ENCODE data around the gene SORCS1.

The SORCS1 gene

DNA sequence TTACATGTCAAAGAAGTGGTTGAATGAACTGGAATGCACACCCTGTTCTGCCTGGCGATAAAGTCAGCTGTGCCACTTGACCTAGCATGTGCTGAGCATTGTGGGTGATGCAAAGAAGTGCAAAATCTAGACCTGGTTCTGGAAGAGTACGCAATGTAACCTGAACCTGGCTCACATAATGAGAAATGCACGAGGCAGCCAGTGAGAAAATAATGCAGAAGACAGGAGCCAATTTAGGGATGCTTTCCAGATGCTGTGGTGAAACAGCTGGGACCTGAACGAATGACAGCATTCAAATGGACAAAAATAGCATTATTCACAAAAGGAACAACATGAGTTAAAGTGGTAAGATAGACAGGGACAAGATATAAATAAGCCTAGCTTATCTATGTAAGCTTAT is 402.6 kb downstream of the SORCS1 start:
- Histone ChIP-seq H3K9me3 (ENCODE audit: control insufficient read depth in 5 of 5, low read length in 5 of 5) (no peaks in the 10 kb centered on the region), H3K27ac (ENCODE audit: low read depth, low read length) (no peak overlapping the region), H3K36me3 (ENCODE audit: control insufficient read depth in 5 of 5, insufficient read depth in 5 of 5, low read length in 5 of 5) (no peaks in the 10 kb centered on the region), H3K9ac (ENCODE audit: low read length in 5 of 5) (no peak overlapping the region), H3K27me3 (ENCODE audit: control insufficient read depth in 5 of 5, insufficient read depth in 4 of 5, low read length in 5 of 5) (no peaks in the 10 kb centered on the region), H3K4me3 (ENCODE audit: low read depth in 1 of 5, low read length in 5 of 5) (no peak overlapping the region), H3K4me1 (ENCODE audit: control insufficient read depth in 5 of 5, insufficient read depth in 5 of 5, low read length in 5 of 5) (no peaks in the 10 kb centered on the region)

DNA sequence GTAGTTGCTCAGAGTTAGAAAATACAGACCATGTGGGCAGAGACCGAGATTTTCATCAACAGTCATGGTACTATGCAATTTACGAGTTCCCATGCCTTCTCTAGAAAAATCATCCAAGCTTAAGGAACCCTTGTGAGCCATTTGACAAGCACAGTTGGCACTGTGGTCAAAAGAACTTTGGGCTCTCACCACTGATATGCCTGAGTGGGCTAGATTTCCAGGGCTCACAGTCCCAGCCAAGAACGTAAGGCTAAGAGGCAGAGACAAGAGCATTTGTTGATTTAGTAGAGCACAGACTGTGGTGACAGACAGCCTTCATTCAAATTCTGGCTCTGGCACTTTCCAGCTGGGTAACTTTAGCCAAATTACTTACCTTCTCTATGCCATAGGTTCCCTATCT is 407.0 kb downstream of the SORCS1 start:
- no peak overlapping the region for H3K9ac ChIP-seq (ENCODE audit: low read length in 5 of 5)
- no peak overlapping the region for H3K27ac ChIP-seq (ENCODE audit: low read depth, low read length)
- H3K36me3 ChIP-seq (ENCODE audit: control insufficient read depth in 5 of 5, insufficient read depth in 5 of 5, low read length in 5 of 5), result no peaks in the 10 kb centered on the region
- no peaks in the 10 kb centered on the region for H3K9me3 ChIP-seq (ENCODE audit: control insufficient read depth in 5 of 5, low read length in 5 of 5)
- H3K27me3 ChIP-seq (ENCODE audit: control insufficient read depth in 5 of 5, insufficient read depth in 4 of 5, low read length in 5 of 5), result no peaks in the 10 kb centered on the region
- no peaks in the 10 kb centered on the region for H3K4me1 ChIP-seq (ENCODE audit: control insufficient read depth in 5 of 5, insufficient read depth in 5 of 5, low read length in 5 of 5)
- H3K4me3 ChIP-seq (ENCODE audit: low read depth in 1 of 5, low read length in 5 of 5), result no peak overlapping the region

DNA sequence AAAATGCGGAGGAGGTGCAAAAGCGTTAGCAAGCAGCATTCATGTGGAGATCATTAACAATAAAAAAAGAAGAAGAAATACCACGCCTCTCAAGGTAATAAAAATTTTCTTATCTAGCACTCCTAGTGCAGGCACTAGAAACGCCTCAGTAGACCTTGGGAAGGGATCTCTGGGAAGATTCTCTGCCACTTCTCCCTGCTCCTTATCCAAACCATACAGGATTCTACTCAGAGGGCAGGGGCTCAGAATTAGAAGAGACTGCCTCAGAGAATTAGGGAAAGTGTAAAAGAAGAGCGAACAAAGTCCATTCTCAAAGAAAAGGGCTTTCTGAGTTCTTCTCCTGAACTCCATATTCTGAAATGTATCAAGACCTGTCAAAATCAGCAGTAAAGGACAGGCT is 413.4 kb downstream of the SORCS1 start:
- Histone ChIP-seq H3K36me3 (ENCODE audit: control insufficient read depth in 5 of 5, insufficient read depth in 5 of 5, low read length in 5 of 5) (no peaks in the 10 kb centered on the region), H3K9ac (ENCODE audit: low read length in 5 of 5) (no peak overlapping the region), H3K27me3 (ENCODE audit: control insufficient read depth in 5 of 5, insufficient read depth in 4 of 5, low read length in 5 of 5) (no peaks in the 10 kb centered on the region)

DNA sequence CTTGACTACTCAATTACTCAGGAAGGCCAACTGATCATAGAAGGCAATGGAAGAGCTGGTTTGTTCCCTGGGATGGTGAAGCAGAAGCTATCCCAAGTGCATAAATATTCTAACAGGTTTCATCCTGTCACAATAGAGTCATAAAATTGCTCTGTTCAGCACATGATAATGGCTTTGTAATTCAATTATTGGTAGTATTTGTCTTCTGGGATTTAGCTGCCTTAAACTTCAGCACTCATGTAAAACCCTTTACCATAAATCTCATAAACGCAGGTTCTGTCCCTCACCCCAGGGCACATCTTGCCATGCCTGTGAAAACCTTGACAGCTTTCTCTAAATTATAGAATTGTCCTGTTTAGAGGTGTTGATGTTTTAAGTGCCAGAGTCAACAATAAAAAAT is 417.6 kb downstream of the SORCS1 start:
- Histone ChIP-seq H3K9me3 (ENCODE audit: control insufficient read depth in 5 of 5, low read length in 5 of 5) (no peaks in the 10 kb centered on the region), H3K4me3 (ENCODE audit: low read depth in 1 of 5, low read length in 5 of 5) (no peak overlapping the region), H3K36me3 (ENCODE audit: control insufficient read depth in 5 of 5, insufficient read depth in 5 of 5, low read length in 5 of 5) (no peaks in the 10 kb centered on the region), H3K27me3 (ENCODE audit: control insufficient read depth in 5 of 5, insufficient read depth in 4 of 5, low read length in 5 of 5) (no peaks in the 10 kb centered on the region), H3K4me1 (ENCODE audit: control insufficient read depth in 5 of 5, insufficient read depth in 5 of 5, low read length in 5 of 5) (no peaks in the 10 kb centered on the region), H3K9ac (ENCODE audit: low read length in 5 of 5) (no peak overlapping the region), H3K27ac (ENCODE audit: low read depth, low read length) (no peak overlapping the region)

More for the DNA sequence above, 413.4 kb downstream of the SORCS1 start:
- H3K27ac ChIP-seq (ENCODE audit: low read depth, low read length), result no peak overlapping the region
- no peaks in the 10 kb centered on the region for H3K4me1 ChIP-seq (ENCODE audit: control insufficient read depth in 5 of 5, insufficient read depth in 5 of 5, low read length in 5 of 5)
- H3K9me3 ChIP-seq (ENCODE audit: control insufficient read depth in 5 of 5, low read length in 5 of 5), result no peaks in the 10 kb centered on the region
- no peak overlapping the region for H3K4me3 ChIP-seq (ENCODE audit: low read depth in 1 of 5, low read length in 5 of 5)

DNA sequence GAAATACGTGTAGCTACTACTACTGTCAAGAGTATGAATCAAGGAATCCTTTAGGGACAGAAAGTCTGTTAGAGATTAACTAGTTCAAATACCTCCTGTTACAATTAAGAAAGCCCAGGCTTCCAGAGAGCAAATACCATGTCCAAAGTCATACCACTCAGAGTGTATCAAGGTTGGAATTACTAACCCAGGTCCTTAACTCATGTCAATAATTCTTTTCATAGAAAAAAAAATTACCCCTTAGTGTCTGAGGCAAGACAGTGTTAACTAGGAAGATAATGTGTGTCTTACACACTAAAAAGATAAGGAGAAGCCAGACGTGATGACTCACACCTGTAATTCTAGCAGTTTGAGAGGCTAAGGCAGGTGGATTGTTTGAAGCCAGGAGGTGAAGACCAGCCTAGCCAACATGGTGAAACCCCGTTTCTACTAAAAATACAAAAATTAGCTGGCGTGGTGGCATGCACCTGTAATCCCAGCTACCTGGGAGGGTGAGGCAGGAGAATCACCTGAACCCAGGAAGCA is 423.4 kb downstream of the SORCS1 start:
- Histone ChIP-seq H3K9ac (ENCODE audit: low read length in 5 of 5) (no peak overlapping the region), H3K9me3 (ENCODE audit: control insufficient read depth in 5 of 5, low read length in 5 of 5) (no peaks in the 10 kb centered on the region), H3K4me1 (ENCODE audit: control insufficient read depth in 5 of 5, insufficient read depth in 5 of 5, low read length in 5 of 5) (no peaks in the 10 kb centered on the region), H3K27me3 (ENCODE audit: control insufficient read depth in 5 of 5, insufficient read depth in 4 of 5, low read length in 5 of 5) (no peaks in the 10 kb centered on the region), H3K27ac (ENCODE audit: low read depth, low read length) (no peak overlapping the region), H3K36me3 (ENCODE audit: control insufficient read depth in 5 of 5, insufficient read depth in 5 of 5, low read length in 5 of 5) (no peaks in the 10 kb centered on the region), H3K4me3 (ENCODE audit: low read depth in 1 of 5, low read length in 5 of 5) (no peak overlapping the region)

DNA sequence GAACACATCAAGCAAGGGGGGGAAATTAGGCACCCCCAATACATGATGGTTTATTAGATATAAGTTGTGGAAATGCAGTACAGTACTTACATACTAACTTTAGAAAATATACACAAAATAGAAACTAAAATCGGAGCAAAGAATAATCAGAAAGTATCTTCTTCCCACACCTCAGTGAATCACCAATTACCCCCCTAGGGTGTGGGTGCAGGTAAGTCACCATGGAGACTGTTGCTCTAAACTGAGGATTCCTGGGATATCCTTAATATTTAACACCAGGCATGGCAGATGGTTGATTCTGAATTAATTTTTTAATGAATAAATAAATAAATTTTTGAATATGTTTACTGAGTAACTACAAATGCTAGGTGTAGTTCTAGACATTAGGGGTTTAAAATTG is 424.4 kb downstream of the SORCS1 start:
- H3K27me3 ChIP-seq (ENCODE audit: control insufficient read depth in 5 of 5, insufficient read depth in 4 of 5, low read length in 5 of 5), result no peaks in the 10 kb centered on the region
- no peaks in the 10 kb centered on the region for H3K36me3 ChIP-seq (ENCODE audit: control insufficient read depth in 5 of 5, insufficient read depth in 5 of 5, low read length in 5 of 5)
- H3K9me3 ChIP-seq (ENCODE audit: control insufficient read depth in 5 of 5, low read length in 5 of 5), result no peaks in the 10 kb centered on the region
- no peak overlapping the region for H3K27ac ChIP-seq (ENCODE audit: low read depth, low read length)
- H3K4me3 ChIP-seq (ENCODE audit: low read depth in 1 of 5, low read length in 5 of 5), result no peak overlapping the region
- no peak overlapping the region for H3K9ac ChIP-seq (ENCODE audit: low read length in 5 of 5)
- H3K4me1 ChIP-seq (ENCODE audit: control insufficient read depth in 5 of 5, insufficient read depth in 5 of 5, low read length in 5 of 5), result no peaks in the 10 kb centered on the region

DNA sequence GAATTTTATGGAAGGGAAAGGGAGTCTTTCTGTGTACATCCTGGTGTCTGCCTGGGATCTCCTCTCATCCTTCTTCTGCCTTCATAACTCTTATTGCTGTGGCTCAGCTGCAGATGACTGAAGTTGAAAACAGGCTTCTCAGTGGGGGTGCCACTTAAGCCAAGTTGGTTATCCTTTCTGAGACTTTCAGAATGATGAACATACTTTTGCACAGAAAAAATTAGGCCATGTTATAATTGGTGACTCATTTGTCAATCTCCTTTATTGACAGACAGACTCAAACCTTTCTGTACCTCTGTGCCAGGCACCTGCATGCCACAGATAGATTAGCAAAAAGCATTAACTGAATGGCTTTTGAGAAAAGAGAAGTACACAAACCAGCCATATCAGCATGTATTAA is 430.3 kb downstream of the SORCS1 start:
- Histone ChIP-seq H3K27ac (ENCODE audit: low read depth, low read length) (no peak overlapping the region), H3K9me3 (ENCODE audit: control insufficient read depth in 5 of 5, low read length in 5 of 5) (no peaks in the 10 kb centered on the region), H3K4me1 (ENCODE audit: control insufficient read depth in 5 of 5, insufficient read depth in 5 of 5, low read length in 5 of 5) (no peaks in the 10 kb centered on the region), H3K9ac (ENCODE audit: low read length in 5 of 5) (no peak overlapping the region), H3K27me3 (ENCODE audit: control insufficient read depth in 5 of 5, insufficient read depth in 4 of 5, low read length in 5 of 5) (no peaks in the 10 kb centered on the region), H3K4me3 (ENCODE audit: low read depth in 1 of 5, low read length in 5 of 5) (no peak overlapping the region), H3K36me3 (ENCODE audit: control insufficient read depth in 5 of 5, insufficient read depth in 5 of 5, low read length in 5 of 5) (no peaks in the 10 kb centered on the region)

DNA sequence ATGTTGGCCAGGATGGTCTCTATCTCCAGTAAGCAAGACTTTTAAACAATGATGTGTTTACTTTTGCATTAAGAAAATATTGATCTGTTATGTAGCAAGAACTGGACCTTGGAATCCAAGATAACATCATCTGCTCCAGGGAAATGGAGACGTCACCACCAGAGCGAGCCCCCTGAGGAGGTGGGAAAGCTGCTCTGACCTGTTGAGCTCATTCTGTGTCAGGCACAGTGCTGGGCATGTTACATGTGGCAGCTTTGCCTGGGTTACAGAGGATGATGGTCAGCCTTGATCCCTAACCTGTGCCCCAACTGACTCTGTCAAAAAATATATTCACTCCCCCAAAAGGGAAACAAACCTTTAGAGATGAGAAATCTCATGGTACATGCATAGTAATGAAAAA is 436.3 kb downstream of the SORCS1 start:
- Histone ChIP-seq H3K27ac (ENCODE audit: low read depth, low read length) (no peak overlapping the region), H3K9me3 (ENCODE audit: control insufficient read depth in 5 of 5, low read length in 5 of 5) (no peaks in the 10 kb centered on the region), H3K36me3 (ENCODE audit: control insufficient read depth in 5 of 5, insufficient read depth in 5 of 5, low read length in 5 of 5) (no peaks in the 10 kb centered on the region), H3K4me1 (ENCODE audit: control insufficient read depth in 5 of 5, insufficient read depth in 5 of 5, low read length in 5 of 5) (no peaks in the 10 kb centered on the region), H3K4me3 (ENCODE audit: low read depth in 1 of 5, low read length in 5 of 5) (no peak overlapping the region), H3K9ac (ENCODE audit: low read length in 5 of 5) (no peak overlapping the region), H3K27me3 (ENCODE audit: control insufficient read depth in 5 of 5, insufficient read depth in 4 of 5, low read length in 5 of 5) (no peaks in the 10 kb centered on the region)

DNA sequence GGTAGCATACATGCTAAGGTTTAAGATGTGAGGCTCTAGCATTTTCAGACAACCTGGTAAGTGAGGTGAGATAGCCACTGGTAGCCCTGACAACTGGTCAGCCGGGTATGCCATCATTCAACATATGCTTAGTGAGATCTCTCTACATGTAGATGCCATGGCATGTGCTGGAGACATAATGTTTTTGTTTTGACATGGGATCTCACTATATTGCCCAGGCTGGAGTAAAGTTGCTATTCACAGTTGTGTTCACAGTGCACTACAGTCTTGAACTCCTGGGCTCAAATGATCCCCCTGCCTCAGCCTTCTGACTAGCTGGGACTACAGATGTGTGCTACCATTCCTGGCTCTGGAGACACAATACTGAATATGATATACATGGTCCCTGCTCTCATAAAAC is 437.3 kb downstream of the SORCS1 start:
- no peaks in the 10 kb centered on the region for H3K9me3 ChIP-seq (ENCODE audit: control insufficient read depth in 5 of 5, low read length in 5 of 5)
- H3K27ac ChIP-seq (ENCODE audit: low read depth, low read length), result no peak overlapping the region
- no peaks in the 10 kb centered on the region for H3K27me3 ChIP-seq (ENCODE audit: control insufficient read depth in 5 of 5, insufficient read depth in 4 of 5, low read length in 5 of 5)
- no peaks in the 10 kb centered on the region for H3K4me1 ChIP-seq (ENCODE audit: control insufficient read depth in 5 of 5, insufficient read depth in 5 of 5, low read length in 5 of 5)
- H3K9ac ChIP-seq (ENCODE audit: low read length in 5 of 5), result no peak overlapping the region
- H3K36me3 ChIP-seq (ENCODE audit: control insufficient read depth in 5 of 5, insufficient read depth in 5 of 5, low read length in 5 of 5), result no peaks in the 10 kb centered on the region
- H3K4me3 ChIP-seq (ENCODE audit: low read depth in 1 of 5, low read length in 5 of 5), result no peak overlapping the region

DNA sequence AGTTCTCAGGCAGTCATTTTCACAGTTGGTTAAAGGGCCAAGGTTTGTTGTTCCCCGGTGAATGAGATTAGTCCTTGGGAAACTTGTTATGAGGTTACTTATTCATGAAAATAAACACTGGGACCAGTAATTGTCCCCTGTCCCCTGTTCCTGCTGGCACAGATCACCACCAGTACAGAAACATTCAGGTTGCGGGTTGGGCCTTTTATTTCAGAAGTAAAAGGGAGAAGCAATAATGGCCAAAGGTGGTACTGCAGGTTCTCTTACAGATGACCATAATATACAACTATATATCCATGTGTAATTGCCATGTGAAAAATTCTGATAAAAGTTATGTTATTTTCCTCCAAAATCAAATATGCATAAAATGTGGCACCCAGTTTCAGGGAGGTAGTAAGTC is 442.0 kb downstream of the SORCS1 start:
- H3K9me3 ChIP-seq (ENCODE audit: control insufficient read depth in 5 of 5, low read length in 5 of 5), result no peaks in the 10 kb centered on the region

DNA sequence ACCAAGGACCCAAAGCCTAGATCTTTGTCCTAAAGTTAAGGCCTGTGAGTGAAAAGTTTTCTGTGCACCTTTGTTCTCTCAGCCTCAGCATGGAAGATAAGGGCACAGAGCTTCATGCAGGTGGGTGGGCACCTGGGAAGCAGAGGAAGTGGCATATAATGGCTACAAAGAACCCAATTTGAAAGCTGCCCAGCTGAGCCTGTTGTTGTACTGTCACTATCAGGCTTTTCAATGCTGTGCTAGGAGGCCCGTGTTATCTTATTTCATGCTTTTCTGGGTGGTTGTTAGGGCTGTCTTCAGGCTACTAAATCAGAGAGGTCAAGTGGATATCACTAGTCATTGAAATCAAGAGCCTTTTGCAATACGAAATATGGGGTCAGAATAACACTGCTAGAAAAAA is 443.8 kb downstream of the SORCS1 start:
- Histone ChIP-seq H3K9ac (ENCODE audit: low read length in 5 of 5) (no peak overlapping the region), H3K27me3 (ENCODE audit: control insufficient read depth in 5 of 5, insufficient read depth in 4 of 5, low read length in 5 of 5) (no peaks in the 10 kb centered on the region), H3K4me3 (ENCODE audit: low read depth in 1 of 5, low read length in 5 of 5) (no peak overlapping the region)

More for the DNA sequence above, 442.0 kb downstream of the SORCS1 start:
- Histone ChIP-seq H3K36me3 (ENCODE audit: control insufficient read depth in 5 of 5, insufficient read depth in 5 of 5, low read length in 5 of 5) (no peaks in the 10 kb centered on the region), H3K27me3 (ENCODE audit: control insufficient read depth in 5 of 5, insufficient read depth in 4 of 5, low read length in 5 of 5) (no peaks in the 10 kb centered on the region), H3K9ac (ENCODE audit: low read length in 5 of 5) (no peak overlapping the region), H3K4me1 (ENCODE audit: control insufficient read depth in 5 of 5, insufficient read depth in 5 of 5, low read length in 5 of 5) (no peaks in the 10 kb centered on the region), H3K27ac (ENCODE audit: low read depth, low read length) (no peak overlapping the region), H3K4me3 (ENCODE audit: low read depth in 1 of 5, low read length in 5 of 5) (no peak overlapping the region)

More for the DNA sequence above, 443.8 kb downstream of the SORCS1 start:
- no peaks in the 10 kb centered on the region for H3K4me1 ChIP-seq (ENCODE audit: control insufficient read depth in 5 of 5, insufficient read depth in 5 of 5, low read length in 5 of 5)
- H3K27ac ChIP-seq (ENCODE audit: low read depth, low read length), result no peak overlapping the region
- H3K36me3 ChIP-seq (ENCODE audit: control insufficient read depth in 5 of 5, insufficient read depth in 5 of 5, low read length in 5 of 5), result no peaks in the 10 kb centered on the region
- H3K9me3 ChIP-seq (ENCODE audit: control insufficient read depth in 5 of 5, low read length in 5 of 5), result no peaks in the 10 kb centered on the region
